Thyroid gland (tissue), 4 donors: ENCODE measurements around the gene ST8SIA5.

Experiments used
- POLR2A ChIP-seq, 2 donors: fragments of 450-650 bp; IDR thresholded peaks; one replicate each; pipeline ENCODE4 v1.6.1; 2017; ENCODE audit warnings: antibody characterized with exemption in 2 of 2, mild to moderate bottlenecking in 2 of 2, moderate library complexity in 1 of 2
- TF ChIP-seq, protein P1 (sequence below), 6 experiments: fragments of 200-600 bp in 3 of 6; fragments of 450-650 bp in 3 of 6; sonication (generic) in 3 of 6; IDR thresholded peaks; one replicate each; pipeline ENCODE4 v1.5.1; 2016 to 2019; ENCODE audit warnings: antibody characterized with exemption in 6 of 6, mild to moderate bottlenecking in 2 of 6, inconsistent platforms in 1 of 6, moderate library complexity in 1 of 6

DNA sequence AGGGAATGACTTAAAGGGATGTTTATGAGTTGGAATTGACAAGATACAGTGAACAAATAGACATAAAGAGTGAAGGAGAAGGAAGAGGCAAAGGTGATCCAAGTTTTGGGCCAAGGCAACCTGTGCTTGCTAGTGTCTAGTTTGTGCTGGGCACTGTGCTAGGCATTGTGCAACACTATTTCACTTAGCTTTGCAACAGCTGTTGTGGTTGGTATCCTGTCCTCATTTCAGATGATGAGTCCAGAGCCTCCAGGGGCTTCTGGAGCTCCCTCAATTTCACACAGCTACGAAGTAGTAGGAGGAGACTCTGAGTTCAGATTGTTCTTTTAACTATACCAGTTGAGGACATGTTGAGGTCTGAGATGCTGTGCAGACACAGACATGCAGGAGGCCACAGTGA is 81.7 kb downstream of the ST8SIA5 start:
- TF ChIP-seq, protein P1, sequence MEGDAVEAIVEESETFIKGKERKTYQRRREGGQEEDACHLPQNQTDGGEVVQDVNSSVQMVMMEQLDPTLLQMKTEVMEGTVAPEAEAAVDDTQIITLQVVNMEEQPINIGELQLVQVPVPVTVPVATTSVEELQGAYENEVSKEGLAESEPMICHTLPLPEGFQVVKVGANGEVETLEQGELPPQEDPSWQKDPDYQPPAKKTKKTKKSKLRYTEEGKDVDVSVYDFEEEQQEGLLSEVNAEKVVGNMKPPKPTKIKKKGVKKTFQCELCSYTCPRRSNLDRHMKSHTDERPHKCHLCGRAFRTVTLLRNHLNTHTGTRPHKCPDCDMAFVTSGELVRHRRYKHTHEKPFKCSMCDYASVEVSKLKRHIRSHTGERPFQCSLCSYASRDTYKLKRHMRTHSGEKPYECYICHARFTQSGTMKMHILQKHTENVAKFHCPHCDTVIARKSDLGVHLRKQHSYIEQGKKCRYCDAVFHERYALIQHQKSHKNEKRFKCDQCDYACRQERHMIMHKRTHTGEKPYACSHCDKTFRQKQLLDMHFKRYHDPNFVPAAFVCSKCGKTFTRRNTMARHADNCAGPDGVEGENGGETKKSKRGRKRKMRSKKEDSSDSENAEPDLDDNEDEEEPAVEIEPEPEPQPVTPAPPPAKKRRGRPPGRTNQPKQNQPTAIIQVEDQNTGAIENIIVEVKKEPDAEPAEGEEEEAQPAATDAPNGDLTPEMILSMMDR (IDR thresholded peaks at IDR 0.05): no peak
- no peak for TF ChIP-seq POLR2A (IDR thresholded peaks at IDR 0.05)
